UCSD-AML1 (cell line): Measurements from ENCODE around the gene MRS2.
"Not testable (repeated sequence)": the region's sequence is repeated elsewhere in the genome, so short reads cannot be mapped to it uniquely, and the experiment has no call there.

Source experiments
- DNase-seq: peaks from one replicate; lab custom pipeline; 2025; ENCODE audit not compliant: unreplicated experiment; lab: John Stamatoyannopoulos, UW

MRS2 gene, protein sequence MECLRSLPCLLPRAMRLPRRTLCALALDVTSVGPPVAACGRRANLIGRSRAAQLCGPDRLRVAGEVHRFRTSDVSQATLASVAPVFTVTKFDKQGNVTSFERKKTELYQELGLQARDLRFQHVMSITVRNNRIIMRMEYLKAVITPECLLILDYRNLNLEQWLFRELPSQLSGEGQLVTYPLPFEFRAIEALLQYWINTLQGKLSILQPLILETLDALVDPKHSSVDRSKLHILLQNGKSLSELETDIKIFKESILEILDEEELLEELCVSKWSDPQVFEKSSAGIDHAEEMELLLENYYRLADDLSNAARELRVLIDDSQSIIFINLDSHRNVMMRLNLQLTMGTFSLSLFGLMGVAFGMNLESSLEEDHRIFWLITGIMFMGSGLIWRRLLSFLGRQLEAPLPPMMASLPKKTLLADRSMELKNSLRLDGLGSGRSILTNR

DNA sequence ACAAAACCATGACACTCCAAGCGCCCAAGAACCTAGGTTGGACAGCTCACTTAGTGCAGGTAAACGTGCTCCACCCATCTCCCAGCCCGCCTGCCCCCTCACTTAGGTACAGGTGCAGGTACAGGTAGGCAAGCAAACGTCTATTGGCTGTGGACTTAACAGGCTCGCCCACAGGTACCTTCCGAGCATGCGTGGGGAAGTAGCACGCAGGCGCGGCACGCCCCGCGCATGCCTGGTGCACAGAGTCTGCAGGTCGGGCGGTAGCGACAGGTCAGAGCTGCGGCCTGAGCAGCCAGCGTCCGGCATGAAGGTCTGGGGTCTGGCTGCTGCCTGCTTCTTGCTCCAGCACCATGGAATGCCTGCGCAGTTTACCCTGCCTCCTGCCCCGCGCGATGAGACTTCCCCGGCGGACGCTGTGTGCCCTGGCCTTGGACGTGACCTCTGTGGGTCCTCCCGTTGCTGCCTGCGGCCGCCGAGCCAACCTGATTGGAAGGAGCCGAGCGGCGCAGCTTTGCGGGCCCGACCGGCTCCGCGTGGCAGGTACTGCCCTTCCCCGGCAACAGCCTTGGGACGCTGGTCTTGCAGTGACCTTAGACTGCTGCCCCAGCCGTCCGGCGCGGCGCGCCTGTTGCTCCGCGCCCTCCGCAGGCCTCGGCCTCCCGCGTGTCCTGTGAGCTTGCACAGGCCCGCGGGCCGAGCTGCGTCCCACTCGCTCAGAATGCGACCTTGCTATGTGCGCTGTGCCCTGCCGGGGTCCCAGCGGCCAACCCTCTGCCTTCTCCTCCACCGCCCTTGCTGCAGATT lies at the start of gene MRS2:
Gene MRS2, plus strand, starts transcription at position 240 of the 804 bp plus-strand sequence. Its CDS starts 111 bp downstream, at position 351.
- DNase-seq = peak; percentile 83

DNA sequence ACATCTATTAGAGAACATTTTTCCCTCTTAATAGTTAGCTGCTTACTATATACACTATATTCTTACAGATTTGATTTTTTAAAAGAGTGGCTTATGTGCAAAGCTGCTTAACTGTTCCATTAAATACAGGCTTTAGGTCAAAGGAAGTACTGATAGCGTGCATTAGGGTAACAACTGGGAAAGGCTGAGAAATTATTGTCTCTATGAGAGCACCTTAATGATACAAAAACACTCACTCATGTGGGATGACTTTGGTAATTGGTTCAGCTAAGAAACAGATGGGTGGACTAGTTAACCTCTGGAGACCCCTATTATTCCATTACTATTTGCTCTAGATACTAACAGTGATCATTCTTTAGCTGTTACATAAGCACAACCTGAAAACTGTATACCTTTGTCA lies 48.9 kb upstream of the MRS2 start:
- DNase-seq = no peak

DNA sequence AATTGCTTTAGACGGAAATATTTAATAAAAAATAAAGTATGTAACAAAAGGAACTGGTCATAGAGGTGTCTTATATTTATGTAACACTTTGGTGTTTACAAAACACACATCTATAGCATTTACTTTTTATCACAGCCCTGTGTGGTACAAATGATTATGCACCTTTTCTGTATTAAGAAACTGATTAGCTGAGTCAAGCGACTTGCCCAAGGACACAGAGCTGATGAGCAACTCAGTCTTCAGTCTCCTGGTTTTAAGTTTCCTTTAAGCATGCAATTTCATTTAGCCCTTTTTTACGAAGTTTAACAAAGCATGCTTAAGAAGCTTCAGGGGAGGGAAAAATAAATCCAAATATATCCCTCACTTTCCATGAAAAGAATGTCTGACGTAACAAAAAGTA lies 47.3 kb upstream of the MRS2 start:
- DNase-seq = no peak

DNA sequence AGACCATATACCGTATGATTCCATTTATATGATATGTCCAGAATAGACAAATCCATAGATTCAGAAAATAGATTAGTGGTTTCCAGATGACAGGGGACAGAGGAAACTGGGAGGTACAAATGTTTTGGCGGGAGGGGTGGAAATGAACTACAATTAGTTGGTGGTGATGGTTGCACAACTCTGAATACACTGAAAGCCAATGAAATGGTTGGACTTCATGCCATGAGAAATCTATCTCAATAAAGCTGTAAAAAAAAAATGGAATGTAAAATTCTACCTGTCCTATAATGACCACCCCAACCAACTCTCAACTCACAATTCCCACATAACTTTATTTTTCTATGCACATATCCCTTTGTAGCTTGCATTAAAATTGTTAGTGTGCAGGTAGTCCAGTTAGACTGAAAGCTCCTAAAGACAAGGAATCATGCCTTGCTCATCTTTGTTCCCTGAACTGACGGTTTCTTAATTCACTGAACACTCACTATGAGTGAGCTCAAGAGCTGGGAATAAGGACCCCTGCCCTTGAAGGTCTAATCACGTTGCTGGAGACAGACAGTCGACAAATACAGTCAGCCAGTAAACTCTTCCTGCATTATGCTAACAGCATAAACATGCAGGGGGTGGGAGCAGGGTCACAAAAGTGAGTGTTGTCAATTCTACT lies 46.3 kb upstream of the MRS2 start:
- DNase-seq = no peak

DNA sequence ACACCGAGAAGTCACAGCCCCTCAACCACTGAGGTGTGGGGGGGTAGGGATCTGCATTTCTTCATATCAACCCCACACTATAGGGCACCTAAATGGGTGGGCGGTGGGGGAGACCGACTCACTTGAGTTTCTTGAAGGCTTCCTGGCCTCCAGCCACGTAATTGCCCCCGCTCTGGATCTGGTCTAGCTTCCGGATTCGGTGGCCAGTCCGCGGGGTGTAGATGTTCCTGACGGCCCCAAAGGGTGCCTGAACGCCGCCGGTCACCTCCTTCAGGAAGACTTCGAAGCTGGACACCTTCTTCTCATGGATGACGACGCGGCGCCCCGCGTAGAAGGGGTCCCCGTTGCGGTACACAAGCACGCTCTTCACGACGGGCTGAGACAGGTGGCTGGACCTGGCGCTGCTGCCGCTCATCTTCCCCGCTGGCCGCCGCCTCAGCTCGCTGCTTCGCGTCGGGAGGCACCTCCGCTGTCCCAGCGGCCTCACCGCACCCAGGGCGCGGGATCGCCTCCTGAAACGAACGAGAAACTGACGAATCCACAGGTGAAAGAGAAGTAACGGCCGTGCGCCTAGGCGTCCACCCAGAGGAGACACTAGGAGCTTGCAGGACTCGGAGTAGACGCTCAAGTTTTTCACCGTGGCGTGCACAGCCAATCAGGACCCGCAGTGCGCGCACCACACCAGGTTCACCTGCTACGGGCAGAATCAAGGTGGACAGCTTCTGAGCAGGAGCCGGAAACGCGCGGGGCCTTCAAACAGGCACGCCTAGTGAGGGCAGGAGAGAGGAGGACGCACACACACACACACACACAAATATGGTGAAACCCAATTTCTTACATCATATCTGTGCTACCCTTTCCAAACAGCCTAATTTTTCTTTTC lies 45.2 kb upstream of the MRS2 start, which contains the start of gene DCDC2:
Gene DCDC2, minus strand, starts transcription at position 724 of the 883 bp plus-strand sequence. Its CDS starts 309 bp downstream, at position 415.
- no peak for DNase-seq

DNA sequence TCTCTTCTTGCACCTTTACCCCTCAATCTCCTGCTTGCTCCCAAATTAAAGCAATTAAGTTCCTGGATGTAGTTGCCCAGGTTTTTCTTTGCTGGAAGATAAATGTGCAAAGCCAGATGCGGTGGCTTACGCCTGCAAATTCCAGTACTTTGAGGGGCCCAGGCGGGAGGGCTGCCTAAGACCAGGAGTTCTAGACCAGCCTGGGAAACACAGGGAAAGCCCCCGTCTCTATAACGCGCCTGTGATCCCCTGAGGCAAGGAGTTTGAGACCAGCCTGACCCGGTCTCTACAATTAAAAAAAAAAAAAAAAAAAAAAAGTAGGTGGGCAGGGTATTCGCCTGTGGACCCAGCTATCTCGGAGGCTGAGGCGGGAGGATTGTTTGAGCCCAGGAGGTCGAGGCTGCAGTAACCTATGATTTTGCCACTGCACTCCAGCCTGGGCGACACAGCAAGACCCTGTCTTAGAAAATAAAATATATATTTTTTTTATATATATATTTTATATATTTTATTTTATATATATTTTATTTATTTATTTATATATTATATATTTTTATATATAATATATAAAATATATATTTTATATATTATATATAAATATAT lies 44.4 kb upstream of the MRS2 start:
- no peak for DNase-seq

DNA sequence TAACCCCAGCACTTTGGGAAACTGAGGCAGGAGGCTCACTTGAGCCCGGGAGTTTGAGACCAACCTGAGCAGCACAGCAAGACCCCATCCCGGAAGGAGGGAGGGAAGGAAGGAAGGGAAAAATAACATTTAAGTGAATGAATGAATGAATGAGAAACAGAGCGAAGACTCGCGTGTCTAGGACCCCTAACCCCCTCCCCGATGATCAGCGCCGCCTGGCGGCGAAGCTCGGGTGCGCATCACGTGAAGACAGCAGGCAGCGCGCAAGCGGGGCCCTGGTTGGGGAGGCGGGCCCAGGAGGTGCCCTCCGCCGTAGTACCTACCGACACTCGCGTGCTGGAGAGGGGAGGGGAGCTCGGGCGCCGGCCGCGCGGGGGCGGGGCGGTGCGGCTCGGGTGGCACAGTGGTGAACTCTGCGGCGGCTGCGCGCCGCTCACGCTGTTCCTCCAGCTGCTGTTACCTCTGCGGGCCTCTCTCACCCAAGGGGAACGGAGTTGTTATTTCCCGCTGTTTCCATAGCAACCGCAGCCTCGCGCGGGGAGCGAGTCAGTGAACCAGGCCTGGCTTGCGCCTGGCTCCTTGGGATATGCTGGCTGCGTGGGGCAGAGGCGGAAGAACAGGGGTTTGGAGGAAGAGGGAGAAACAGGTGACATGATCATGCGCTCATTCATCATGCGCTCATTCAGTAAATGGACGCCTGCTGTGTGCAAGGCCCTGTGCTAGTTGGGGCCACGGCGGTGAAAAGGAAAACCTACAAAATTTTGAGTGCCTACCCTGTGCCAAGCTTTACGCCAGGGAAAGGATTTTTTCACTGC lies 42.9 kb upstream of the MRS2 start:
- peak; percentile 75 for DNase-seq

DNA sequence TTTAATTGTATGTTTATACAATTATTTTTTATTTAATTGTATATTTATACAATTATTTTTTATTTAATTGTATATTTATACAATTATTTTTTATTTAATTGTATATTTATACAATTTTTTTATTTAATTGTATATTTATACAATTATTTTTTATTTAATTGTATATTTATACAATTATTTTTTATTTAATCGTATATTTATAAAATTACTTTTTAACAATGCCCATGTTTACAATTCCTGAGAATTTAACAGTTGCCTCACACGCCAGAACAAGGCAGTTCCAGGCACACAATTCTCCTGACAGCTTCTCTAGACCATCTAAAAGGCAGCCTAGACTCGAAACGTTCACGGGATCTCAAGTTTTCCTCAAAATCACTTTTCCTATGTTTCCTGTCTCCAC lies 40.4 kb upstream of the MRS2 start:
- DNase-seq = not testable (repeated sequence)

DNA sequence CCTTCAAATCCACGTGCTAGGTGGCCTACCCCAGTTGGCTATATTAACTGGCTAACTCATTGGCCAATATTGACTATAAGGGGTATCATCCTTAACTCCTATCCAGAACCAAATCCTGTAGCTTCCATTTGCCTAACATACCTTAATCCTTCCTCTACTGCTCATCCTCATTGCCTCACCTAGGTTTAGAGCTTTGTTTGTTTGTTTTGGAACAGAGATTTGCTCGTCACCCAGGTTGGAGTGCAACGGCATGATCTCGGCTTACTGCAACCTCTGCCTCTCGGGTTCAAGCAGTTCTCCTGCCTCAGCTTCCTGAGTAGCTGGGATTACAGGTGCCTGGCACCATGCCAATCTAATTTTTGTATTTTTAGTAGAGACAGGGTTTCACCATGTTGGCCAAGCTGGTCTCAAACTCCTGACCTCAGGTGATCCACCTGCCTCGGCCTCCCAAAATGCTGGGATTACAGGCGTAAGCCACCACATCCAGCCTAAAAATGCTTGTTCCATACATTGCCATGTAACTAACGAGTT lies 37.6 kb upstream of the MRS2 start:
- not testable (repeated sequence) for DNase-seq

DNA sequence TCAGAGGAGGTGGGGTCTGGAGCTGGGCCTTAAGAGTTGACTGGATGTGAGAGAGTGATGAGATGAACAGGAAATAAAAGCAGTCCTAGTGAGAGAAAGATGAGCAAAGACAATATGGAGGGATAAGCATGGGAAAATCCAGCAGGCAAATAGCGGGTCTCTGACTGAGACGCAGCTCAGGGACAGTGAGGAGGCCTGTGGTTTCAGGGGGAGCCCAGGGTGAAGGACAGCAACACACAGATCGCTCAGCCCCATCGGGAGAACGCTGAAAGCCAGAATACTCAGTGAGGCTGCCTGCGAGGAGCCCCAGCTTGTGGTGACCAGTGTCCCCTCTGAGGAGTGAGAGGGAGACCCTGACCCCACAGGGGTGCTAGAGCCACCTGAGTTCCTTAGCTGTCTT lies 28.1 kb upstream of the MRS2 start:
- no peak for DNase-seq

DNA sequence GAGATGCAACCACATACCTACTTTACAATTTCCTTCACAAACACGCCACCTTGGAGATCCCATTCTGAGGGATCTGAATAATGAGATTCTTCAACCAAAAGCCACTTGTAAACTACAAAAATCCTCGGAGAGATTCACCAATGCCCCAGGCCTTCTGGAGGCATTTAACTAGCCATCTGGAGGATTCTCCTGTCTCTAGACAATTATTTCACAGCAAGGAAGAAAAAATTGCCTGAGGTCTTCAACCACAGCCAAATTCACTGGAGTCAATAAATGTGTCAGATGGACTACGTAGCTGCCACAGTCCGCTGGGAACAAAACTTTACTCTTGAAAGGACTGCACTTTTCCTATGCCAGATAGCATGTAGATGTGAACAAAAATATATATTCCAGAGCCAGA lies 25.9 kb upstream of the MRS2 start:
- no peak for DNase-seq

DNA sequence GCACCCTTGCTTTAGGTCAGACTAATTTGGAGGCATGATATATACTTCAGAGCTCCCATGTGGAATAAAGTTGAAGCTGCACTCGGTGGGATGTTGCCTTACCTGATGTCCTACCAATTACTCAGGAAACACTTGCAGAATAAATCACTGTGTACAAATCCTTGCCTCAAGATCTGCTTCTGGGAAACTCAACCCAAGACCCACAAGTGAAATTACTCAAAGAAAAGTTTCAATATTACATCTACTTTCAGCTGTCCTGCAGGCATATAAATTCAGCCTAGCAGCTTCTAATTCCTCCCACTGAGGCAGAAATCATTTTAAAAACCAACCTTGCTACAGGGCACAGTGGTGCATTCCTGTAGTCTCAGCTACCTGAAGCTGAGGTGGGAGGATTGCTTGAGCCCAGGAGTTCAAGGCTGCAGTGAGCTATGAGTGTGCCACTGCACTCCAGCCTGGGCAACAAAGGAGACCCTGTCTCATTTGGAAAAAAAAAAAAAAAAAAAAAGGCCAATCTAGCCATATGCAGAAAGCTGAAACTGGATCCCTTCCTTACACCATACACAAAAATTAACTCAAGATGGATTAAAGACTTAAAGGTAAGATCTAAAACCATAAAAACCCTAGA lies 24.2 kb upstream of the MRS2 start:
- DNase-seq = no peak

DNA sequence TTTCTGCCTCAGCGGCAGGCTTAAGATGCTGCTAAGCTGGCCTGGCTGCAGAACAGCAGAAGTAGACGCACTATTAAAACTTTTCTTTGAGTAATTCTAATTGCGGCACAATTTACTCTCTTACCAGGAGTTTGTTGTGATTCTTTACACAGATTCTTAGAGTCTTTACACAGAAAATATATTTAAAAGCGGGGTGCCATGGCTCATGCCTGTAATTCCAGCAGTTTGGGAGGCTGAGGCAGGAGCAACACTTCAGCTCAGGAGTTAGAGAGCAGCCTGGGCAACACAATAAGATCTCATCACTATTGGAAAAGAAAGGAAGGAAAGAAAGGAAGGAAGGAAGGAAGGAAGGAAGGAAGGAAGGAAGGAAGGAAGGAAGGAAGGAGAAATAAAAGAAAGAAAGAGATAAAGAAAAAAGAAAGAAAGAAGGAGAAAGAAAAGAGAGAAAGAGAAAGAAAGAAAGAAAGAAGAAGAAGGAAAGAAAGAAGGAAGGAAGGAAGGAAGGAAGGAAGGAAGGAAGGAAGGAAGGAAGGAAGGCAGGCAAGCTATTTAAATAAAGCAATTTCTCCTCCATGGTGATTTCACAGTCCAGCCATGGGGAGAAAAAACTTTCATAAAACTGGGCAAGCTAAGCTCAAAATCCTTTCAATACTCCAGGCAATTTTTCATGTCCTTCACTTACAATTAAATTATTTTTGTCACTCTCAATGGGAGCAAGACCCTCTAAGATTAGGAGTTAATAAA lies 21.1 kb upstream of the MRS2 start:
- no peak for DNase-seq

DNA sequence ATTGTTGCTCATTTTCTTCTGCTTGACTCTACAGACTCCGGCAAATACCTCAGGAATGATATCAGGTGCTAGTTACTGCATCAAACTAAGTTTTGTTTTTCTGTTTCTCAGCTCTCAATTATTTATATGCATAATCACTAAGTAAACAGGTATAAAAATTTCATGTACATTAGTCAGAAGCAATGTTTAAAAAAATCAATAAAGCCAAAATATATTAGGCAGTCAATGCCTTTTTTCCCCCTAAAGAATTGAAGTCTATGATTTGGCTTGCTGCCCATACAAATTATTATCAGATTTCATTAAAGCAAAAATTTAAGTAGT lies 20.6 kb upstream of the MRS2 start:
- DNase-seq = no peak

DNA sequence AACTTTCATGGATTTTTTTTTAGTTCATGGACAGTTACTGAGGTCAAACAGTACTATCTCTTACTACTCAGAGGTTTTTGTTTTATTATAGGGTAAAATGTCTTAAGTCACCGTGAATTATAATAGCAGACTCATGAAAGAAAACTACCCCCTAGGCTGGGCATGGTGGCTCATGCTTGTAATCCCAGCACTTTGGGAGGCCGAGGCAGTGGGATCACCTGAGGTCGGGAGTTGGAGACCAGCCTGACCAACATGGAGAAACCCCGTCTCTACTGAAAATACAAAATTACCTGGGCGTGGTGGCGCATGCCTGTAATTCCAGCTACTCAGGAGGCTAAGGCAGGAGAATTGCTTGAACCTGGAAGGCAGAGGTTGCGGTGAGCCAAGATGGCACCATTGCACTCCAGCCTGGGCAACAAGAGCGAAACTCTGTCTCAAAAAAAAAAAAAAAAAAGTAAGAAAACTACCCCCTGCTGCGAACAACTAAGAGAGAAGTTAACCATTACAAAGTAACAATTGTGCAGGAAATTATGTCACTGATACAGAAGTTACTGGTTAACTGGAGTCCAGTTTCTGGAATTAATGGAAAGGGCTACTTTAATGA lies 19.7 kb upstream of the MRS2 start:
- not testable (repeated sequence) for DNase-seq

DNA sequence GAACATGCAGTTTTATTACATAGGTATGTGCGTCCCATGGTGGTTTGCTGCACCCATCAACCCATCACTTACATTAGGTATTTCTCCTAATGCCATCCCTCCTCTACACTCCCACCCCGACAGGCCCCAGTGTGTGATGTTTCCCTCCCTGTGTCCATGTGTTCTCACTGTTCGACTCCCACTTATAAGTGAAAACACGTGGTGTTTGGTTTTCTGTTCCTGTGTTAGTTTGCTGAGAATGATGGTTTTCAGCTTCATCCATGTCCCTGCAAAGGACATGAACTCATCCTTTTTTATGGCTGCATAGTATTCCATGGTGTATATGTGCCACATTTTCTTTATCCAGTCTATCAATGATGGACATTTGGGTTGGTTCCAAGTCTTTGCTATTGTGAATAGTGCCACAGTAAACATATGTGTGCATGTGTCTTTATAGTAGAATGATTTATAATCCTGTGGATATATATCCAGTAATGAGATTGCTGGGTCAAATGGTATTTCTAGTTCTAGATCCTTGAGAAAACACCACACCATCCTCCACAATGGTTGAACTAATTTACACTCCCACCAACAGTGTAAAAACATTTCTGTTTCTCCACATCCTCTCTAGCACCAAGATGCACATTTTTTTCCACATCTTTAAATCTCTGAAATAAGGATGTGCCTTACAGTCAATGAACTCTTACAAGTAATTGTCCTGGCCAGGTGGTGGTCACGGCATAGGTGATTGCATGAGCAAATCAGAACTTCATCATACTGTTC lies 18.2 kb upstream of the MRS2 start:
- not testable (repeated sequence) for DNase-seq
